ENCODE data around the gene POLR2I.

- TF ChIP-seq CTCF (IDR thresholded peaks at IDR 0.05; ENCODE audit: low read depth, low read length): no peak
- TF ChIP-seq EZH2phosphoT487 (IDR thresholded peaks at IDR 0.05; ENCODE audit: low read depth): no peak
These were observed 42.6 kb downstream of the POLR2I start for GRCh38 chr19:36072081-36072480.
